CD14-positive monocyte (primary cell): Measurements from ENCODE around the gene CCT7. TPM values are rescaled to one million over a fixed set of nuclear protein-coding genes. Genes with fewer than 3 reads are reported as not detected.

ENCODE experiments used
- DNase-seq, 3 donors: peaks; one replicate each; pipeline ENCODE4 v3.0.0-alpha.2; 2011 to 2022
- H2AFZ ChIP-seq: 2 replicates; pipeline ENCODE4 v1.6.0; 2012; ENCODE audit warnings: mild to moderate bottlenecking, low read depth, low read length, inconsistent platforms; ENCODE audit not compliant: insufficient read depth, poor library complexity, severe bottlenecking
- H3K27ac ChIP-seq, 2 donors: 1 replicate in 1 of 2; 2 replicates in 1 of 2; pipeline ENCODE4 v1.5.1; 2012 to 2013; ENCODE audit warnings: low read length in 2 of 2, control low read depth in 1 of 2, inconsistent platforms in 1 of 2, low read depth in 1 of 2, mild to moderate bottlenecking in 1 of 2
- H3K27me3 ChIP-seq, 2 donors: one replicate each; pipeline versions ENCODE4 v1.6.0 to v1.6.1; 2011 to 2013; ENCODE audit warnings: low read length in 2 of 2; ENCODE audit not compliant: control insufficient read depth in 2 of 2, insufficient read depth in 2 of 2
- H3K36me3 ChIP-seq, 2 donors: replicated peaks in 1 of 2; 1 replicate in 1 of 2; 2 replicates in 1 of 2; pipeline versions ENCODE4 v1.5.1 to v1.6.1; 2012 to 2013; ENCODE audit warnings: low read length in 2 of 2, control low read depth in 1 of 2, inconsistent platforms in 1 of 2, mild to moderate bottlenecking in 1 of 2; ENCODE audit not compliant: insufficient read depth in 2 of 2, control insufficient read depth in 1 of 2
- H3K4me1 ChIP-seq, 2 donors: 1 replicate in 1 of 2; 2 replicates in 1 of 2; pipeline versions ENCODE4 v1.5.1 to v1.6.1; 2012 to 2013; ENCODE audit warnings: low read length in 2 of 2, control low read depth in 1 of 2, inconsistent platforms in 1 of 2, mild to moderate bottlenecking in 1 of 2, moderate library complexity in 1 of 2; ENCODE audit not compliant: insufficient read depth in 2 of 2, control insufficient read depth in 1 of 2
- H3K4me2 ChIP-seq: replicated peaks from 2 replicates; pipeline ENCODE3; 2012; ENCODE audit warnings: low read length, moderate library complexity, mild to moderate bottlenecking; ENCODE audit not compliant: poor library complexity, severe bottlenecking; ENCODE audit errors: extremely low read depth
- H3K4me3 ChIP-seq, 3 experiments: fragments of 200-600 bp in 1 of 3; sonication (generic) in 1 of 3; replicated peaks in 1 of 3; 1 replicate in 2 of 3; 2 replicates in 1 of 3; pipeline ENCODE4 v1.5.1; 2011 to 2013; ENCODE audit warnings: low read length in 3 of 3, mild to moderate bottlenecking in 3 of 3, control low read depth in 2 of 3, low read depth in 2 of 3, inconsistent platforms in 1 of 3, moderate library complexity in 1 of 3
- H3K79me2 ChIP-seq: 2 replicates; pipeline ENCODE4 v1.6.0; 2012; ENCODE audit warnings: mild to moderate bottlenecking, control low read depth, inconsistent platforms, low read length, moderate library complexity; ENCODE audit not compliant: insufficient read depth
- H3K9ac ChIP-seq: 2 replicates; pipeline ENCODE4 v1.6.0; 2017; ENCODE audit warnings: low read length, mild to moderate bottlenecking; ENCODE audit not compliant: insufficient read depth, poor library complexity, severe bottlenecking
- H3K9me3 ChIP-seq, 2 donors: replicated peaks in 1 of 2; 1 replicate in 1 of 2; 2 replicates in 1 of 2; pipeline versions ENCODE4 v1.5.1 to v1.6.1; 2012 to 2013; ENCODE audit warnings: low read length in 2 of 2, control low read depth in 1 of 2; ENCODE audit not compliant: control insufficient read depth in 1 of 2, insufficient read depth in 1 of 2
- H4K20me1 ChIP-seq: 2 replicates; pipeline ENCODE4 v1.6.0; 2012; ENCODE audit warnings: mild to moderate bottlenecking, low read length, control low read depth, moderate library complexity; ENCODE audit not compliant: insufficient read depth
- H3K27ac Mint-ChIP-seq, 7 donors: one replicate each; pipeline ENCODE4 v1.8.0; 2020; ENCODE audit warnings: mild to moderate bottlenecking in 7 of 7, mixed read lengths in 7 of 7, moderate library complexity in 6 of 7, inconsistent platforms in 2 of 7
- H3K27me3 Mint-ChIP-seq, 3 donors: one replicate each; pipeline ENCODE4 v1.8.0; 2021 to 2022; ENCODE audit warnings: low read depth in 3 of 3, mild to moderate bottlenecking in 3 of 3, mixed read lengths in 3 of 3, moderate library complexity in 3 of 3, inconsistent platforms in 1 of 3
- H3K36me3 Mint-ChIP-seq, 2 donors: one replicate each; pipeline ENCODE4 v1.8.0; 2020; ENCODE audit warnings: mixed read lengths in 2 of 2, inconsistent platforms in 1 of 2, mild to moderate bottlenecking in 1 of 2
- H3K4me1 Mint-ChIP-seq: one replicate; pipeline ENCODE4 v1.8.0; 2020; ENCODE audit warnings: mild to moderate bottlenecking, mixed read lengths
- H3K4me3 Mint-ChIP-seq, 2 donors: one replicate each; pipeline ENCODE4 v1.8.0; 2020; ENCODE audit warnings: mild to moderate bottlenecking in 2 of 2, mixed read lengths in 2 of 2, moderate library complexity in 1 of 2
- H3K9me3 Mint-ChIP-seq, 7 donors: one replicate each; pipeline ENCODE4 v1.8.0; 2020 to 2022; ENCODE audit warnings: mixed read lengths in 7 of 7, mild to moderate bottlenecking in 6 of 7, moderate library complexity in 6 of 7, inconsistent platforms in 2 of 7
- WGBS: methylation state at CpG from one replicate; pipeline ENCODE4 v1.1.5; 2013; ENCODE audit warnings: missing lambda C conversion rate; ENCODE audit not compliant: insufficient coverage; 5-methylcytosine and 5-hydroxymethylcytosine counted together
- intact Hi-C, 2 donors: fragments of 100-400 bp; cut with micrococcal nuclease; formaldehyde crosslinking; loops; one replicate each; pipeline versions ENCODE4 v1.15.0 to v1.15.1; 2023
- polyA plus RNA-seq, 3 donors: library from polyadenylated mRNA; depleted of rRNA in 1 of 3; unstranded in 2 of 3; stranded (reverse) in 1 of 3; fragments of 300-500 nt in 2 of 3; fragments of >200 nt in 1 of 3; fragmentation: Illumina TruSeq in 2 of 3; gene quantifications; 1 replicate in 2 of 3; 2 replicates in 1 of 3; pipeline ENCODE4 v1.2.3, GENCODE V29; 2012 to 2021
- TF ChIP-seq, protein P1 (sequence below): fragments of 200-600 bp; IDR thresholded peaks from one replicate; pipeline ENCODE4 v1.8.0; 2022; ENCODE audit warnings: antibody characterized with exemption, mild to moderate bottlenecking

The CCT7 gene
- polyA plus RNA-seq, 3 donors = 56.8 to 151 (median 134) TPM

GRCh38 chr2:73225513-73226360 is 8.4 kb upstream of the CCT7 start:
- H3K4me3 ChIP-seq = peak overlapping the region in 1 of 3 experiments; percentile 8
- peak overlapping the region; percentile 3 to 58 for H3K27ac ChIP-seq
- intact Hi-C loops = no loop called here
- H3K9me3 Mint-ChIP-seq = no peaks in the 10 kb centered on the region
- DNase-seq = peak in 1 of 3 donors; percentile 15
- no peak overlapping the region for H2AFZ ChIP-seq
- peaks cover 8 to 46% of the 10 kb centered on the region in 2 donors for H3K36me3 ChIP-seq
- peak overlapping the region; percentile 41 for H3K9ac ChIP-seq
- 28% methylated on average over 5 of the region's 9 CpGs for WGBS
- no peaks in the 10 kb centered on the region for H3K9me3 ChIP-seq
- peak overlapping the region in 6 of 7 donors; percentile 35 to 74 (median 68) for H3K27ac Mint-ChIP-seq
- H3K79me2 ChIP-seq = no peaks in the 10 kb centered on the region
- peak overlapping the region; percentile 19 for H3K4me2 ChIP-seq
- H4K20me1 ChIP-seq = no peaks in the 10 kb centered on the region
- H3K4me1 Mint-ChIP-seq = peaks cover 12% of the 10 kb centered on the region
- H3K4me3 Mint-ChIP-seq = peak overlapping the region in 1 of 2 donors; percentile 2
- TF ChIP-seq, protein P1, sequence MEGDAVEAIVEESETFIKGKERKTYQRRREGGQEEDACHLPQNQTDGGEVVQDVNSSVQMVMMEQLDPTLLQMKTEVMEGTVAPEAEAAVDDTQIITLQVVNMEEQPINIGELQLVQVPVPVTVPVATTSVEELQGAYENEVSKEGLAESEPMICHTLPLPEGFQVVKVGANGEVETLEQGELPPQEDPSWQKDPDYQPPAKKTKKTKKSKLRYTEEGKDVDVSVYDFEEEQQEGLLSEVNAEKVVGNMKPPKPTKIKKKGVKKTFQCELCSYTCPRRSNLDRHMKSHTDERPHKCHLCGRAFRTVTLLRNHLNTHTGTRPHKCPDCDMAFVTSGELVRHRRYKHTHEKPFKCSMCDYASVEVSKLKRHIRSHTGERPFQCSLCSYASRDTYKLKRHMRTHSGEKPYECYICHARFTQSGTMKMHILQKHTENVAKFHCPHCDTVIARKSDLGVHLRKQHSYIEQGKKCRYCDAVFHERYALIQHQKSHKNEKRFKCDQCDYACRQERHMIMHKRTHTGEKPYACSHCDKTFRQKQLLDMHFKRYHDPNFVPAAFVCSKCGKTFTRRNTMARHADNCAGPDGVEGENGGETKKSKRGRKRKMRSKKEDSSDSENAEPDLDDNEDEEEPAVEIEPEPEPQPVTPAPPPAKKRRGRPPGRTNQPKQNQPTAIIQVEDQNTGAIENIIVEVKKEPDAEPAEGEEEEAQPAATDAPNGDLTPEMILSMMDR = no peak
- peaks cover 12 to 15% of the 10 kb centered on the region in 2 donors for H3K4me1 ChIP-seq
- no peaks in the 10 kb centered on the region for H3K27me3 Mint-ChIP-seq
- H3K27me3 ChIP-seq = no peaks in the 10 kb centered on the region
- peaks cover 33% of the 10 kb centered on the region in 2 donors for H3K36me3 Mint-ChIP-seq

- Histone ChIP-seq H3K36me3 (peaks cover 8 to 40% of the 10 kb centered on the region in 2 donors), H3K79me2 (no peaks in the 10 kb centered on the region), H3K9me3 (no peaks in the 10 kb centered on the region), H3K4me2 (no peak overlapping the region), H3K27me3 (no peaks in the 10 kb centered on the region), H3K9ac (no peak overlapping the region), H3K27ac (no peak overlapping the region), H3K4me3 (no peak overlapping the region), H4K20me1 (no peaks in the 10 kb centered on the region), H3K4me1 (peaks cover 12 to 15% of the 10 kb centered on the region in 2 donors), H2AFZ (no peak overlapping the region)
- no peak overlapping the region for H3K4me3 Mint-ChIP-seq
- peaks cover 25 to 33% of the 10 kb centered on the region in 2 donors for H3K36me3 Mint-ChIP-seq
- 100% methylated on average over 2 of the region's 3 CpGs for WGBS
- no peaks in the 10 kb centered on the region for H3K9me3 Mint-ChIP-seq
- no peak overlapping the region for H3K27ac Mint-ChIP-seq
- H3K27me3 Mint-ChIP-seq = no peaks in the 10 kb centered on the region
- TF ChIP-seq, protein P1 = no peak
- DNase-seq = no peak
- H3K4me1 Mint-ChIP-seq = peaks cover 12% of the 10 kb centered on the region
- intact Hi-C loops = no loop called here
These were observed 7.0 kb upstream of the CCT7 start for GRCh38 chr2:73227086-73227485.
